Esophagus muscularis mucosa (tissue), 3 donors: Measurements from ENCODE around the gene PDF.
A peak's percentile ranks its signal among the peaks of the same experiment; 100 is the strongest.

ENCODE experiments used
- POLR2A ChIP-seq: fragments of 450-650 bp; IDR thresholded peaks from one replicate; pipeline ENCODE4 v1.6.1; 2017; ENCODE audit warnings: antibody characterized with exemption, moderate library complexity, mild to moderate bottlenecking, low read depth
- POLR2AphosphoS5 ChIP-seq, 2 donors: sonication (generic); formaldehyde crosslinking; IDR thresholded peaks; one replicate each; pipeline ENCODE4 v1.6.1; 2017; ENCODE audit warnings: antibody characterized with exemption in 2 of 2
- TF ChIP-seq, protein P1 (sequence below), 3 experiments: fragments of 200-600 bp in 2 of 3; fragments of 450-650 bp in 1 of 3; sonication (generic) in 2 of 3; IDR thresholded peaks; one replicate each; pipeline ENCODE4 v1.5.1; 2017 to 2019; ENCODE audit warnings: antibody characterized with exemption in 3 of 3, mild to moderate bottlenecking in 2 of 3, moderate library complexity in 1 of 3

DNA sequence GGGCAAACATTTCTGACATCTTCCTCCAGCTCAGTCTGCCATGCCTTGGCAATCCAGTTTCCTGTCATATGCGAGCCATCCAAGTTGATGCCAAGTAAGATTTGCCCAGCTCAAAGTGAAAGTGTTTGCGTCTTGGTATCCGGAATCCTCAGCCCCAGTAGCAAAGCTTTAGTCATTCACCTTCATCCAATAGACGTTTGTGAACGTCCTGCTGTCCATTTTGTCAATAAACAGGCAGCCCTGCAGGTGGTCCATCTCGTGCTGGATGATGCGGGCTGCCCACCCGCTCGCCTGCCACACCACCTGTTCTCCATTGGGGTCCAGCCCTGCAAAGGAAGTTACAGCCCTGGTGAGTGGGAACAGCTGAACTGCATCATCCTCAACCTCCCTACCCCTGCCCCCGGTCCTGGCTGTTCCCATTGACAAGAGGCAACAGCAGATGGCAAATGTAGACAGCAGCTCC lies 1.5 kb downstream of the PDF start:
- TF ChIP-seq, protein P1, sequence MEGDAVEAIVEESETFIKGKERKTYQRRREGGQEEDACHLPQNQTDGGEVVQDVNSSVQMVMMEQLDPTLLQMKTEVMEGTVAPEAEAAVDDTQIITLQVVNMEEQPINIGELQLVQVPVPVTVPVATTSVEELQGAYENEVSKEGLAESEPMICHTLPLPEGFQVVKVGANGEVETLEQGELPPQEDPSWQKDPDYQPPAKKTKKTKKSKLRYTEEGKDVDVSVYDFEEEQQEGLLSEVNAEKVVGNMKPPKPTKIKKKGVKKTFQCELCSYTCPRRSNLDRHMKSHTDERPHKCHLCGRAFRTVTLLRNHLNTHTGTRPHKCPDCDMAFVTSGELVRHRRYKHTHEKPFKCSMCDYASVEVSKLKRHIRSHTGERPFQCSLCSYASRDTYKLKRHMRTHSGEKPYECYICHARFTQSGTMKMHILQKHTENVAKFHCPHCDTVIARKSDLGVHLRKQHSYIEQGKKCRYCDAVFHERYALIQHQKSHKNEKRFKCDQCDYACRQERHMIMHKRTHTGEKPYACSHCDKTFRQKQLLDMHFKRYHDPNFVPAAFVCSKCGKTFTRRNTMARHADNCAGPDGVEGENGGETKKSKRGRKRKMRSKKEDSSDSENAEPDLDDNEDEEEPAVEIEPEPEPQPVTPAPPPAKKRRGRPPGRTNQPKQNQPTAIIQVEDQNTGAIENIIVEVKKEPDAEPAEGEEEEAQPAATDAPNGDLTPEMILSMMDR (IDR thresholded peaks at IDR 0.05) = no peak
- TF ChIP-seq POLR2AphosphoS5 (IDR thresholded peaks at IDR 0.05) (peak in 1 of 2 donors; percentile 5), POLR2A (no peak)
